ENCODE data around the gene NDUFV3. TPM values are rescaled to one million over a fixed set of nuclear protein-coding genes. Genes with fewer than 3 reads are reported as not detected.
A peak's percentile ranks its signal among the peaks of the same experiment; 100 is the strongest.
"Not testable (repeated sequence)": the region's sequence is repeated elsewhere in the genome, so short reads cannot be mapped to it uniquely, and the experiment has no call there.

Gene NDUFV3
- total and polyA plus RNA-seq, 2 of the 8 experiments (the other 6 are each of a cell fraction or from before 2014, with no cell fraction given), result 17.0 to 44.4 TPM

GRCh38 chr21:42933973-42934372 lies 40.9 kb downstream of the NDUFV3 start:
- Histone ChIP-seq H2BK5ac (ENCODE audit: low read depth, low read length) (0 out of 2 replicates have a peak overlapping the region, but pooled peaks have one; percentile 5), H3K4me1 (replicated peaks in 1 of 4; ENCODE audit: control insufficient read depth in 3 of 4, insufficient read depth in 4 of 4, low read length in 3 of 4) (peaks cover 0 to 25% (median 12%) of the 10 kb centered on the region in 4 experiments; a peak in 6 of 7 replicates)
- H2BK20ac ChIP-seq (ENCODE audit: low read length); H3K27ac ChIP-seq (ENCODE audit: low read depth, low read length); H2BK15ac ChIP-seq (ENCODE audit: low read length); H3K79me1 ChIP-seq (ENCODE audit: low read depth, low read length); H3K36me3 ChIP-seq (ENCODE audit: control insufficient read depth in 2 of 4, insufficient read depth in 4 of 4, low read length in 3 of 4); DNase-seq (ENCODE audit: low read depth in 1 of 2, low spot score in 2 of 2); H3K27me3 ChIP-seq (replicated peaks in 1 of 4; ENCODE audit: control insufficient read depth in 3 of 4, extremely low read depth in 1 of 4, insufficient read depth in 3 of 4, low read length in 3 of 4); H3K14ac ChIP-seq (ENCODE audit: insufficient read length); H3K9me3 ChIP-seq (ENCODE audit: insufficient read depth in 2 of 2, low read depth in 1 of 2, low read length in 1 of 2); H3K4me3 ChIP-seq (ENCODE audit: extremely low read depth in 1 of 4, insufficient read depth in 2 of 4, low read depth in 3 of 4, low read length in 4 of 4); H3K18ac ChIP-seq (ENCODE audit: extremely low read depth, low read length); FAIRE-seq; H3K4me2 ChIP-seq (ENCODE audit: insufficient read depth in 1 of 2, low read depth in 2 of 2, low read length in 2 of 2); H3K4ac ChIP-seq (replicated peaks; ENCODE audit: insufficient read length, low read depth, low read length); H2AK5ac ChIP-seq (ENCODE audit: low read depth, low read length); H4K91ac ChIP-seq (replicated peaks; ENCODE audit: insufficient read length, low read length); H3K56ac ChIP-seq (replicated peaks; ENCODE audit: insufficient read length, low read depth, low read length); H4K8ac ChIP-seq (ENCODE audit: extremely low read depth, insufficient read depth, low read length); H4K20me1 ChIP-seq (replicated peaks in 1 of 2; ENCODE audit: control insufficient read depth in 1 of 2, insufficient read depth in 2 of 2, low read length in 2 of 2); H4K5ac ChIP-seq (ENCODE audit: insufficient read length, low read depth, low read length); H2AFZ ChIP-seq (ENCODE audit: low read length); H2BK120ac ChIP-seq (replicated peaks; ENCODE audit: low read depth, low read length); H3K79me2 ChIP-seq (ENCODE audit: control insufficient read depth in 1 of 2, insufficient read depth in 2 of 2, low read length in 2 of 2); H3K9ac ChIP-seq (replicated peaks in 1 of 4; ENCODE audit: extremely low read depth in 1 of 4, low read depth in 3 of 4, low read length in 3 of 4); H2BK12ac ChIP-seq (ENCODE audit: low read depth, low read length); H3K23ac ChIP-seq (ENCODE audit: insufficient read length); H3K23me2 ChIP-seq (ENCODE audit: low read depth, low read length): not testable (repeated sequence)
- 93% methylated on average over 12 of the region's 12 CpGs; no CpG with 5 or more reads in 1 of the 2 experiments for WGBS, 2 experiments (ENCODE audit: extremely low coverage in 1 of 2, insufficient coverage in 1 of 2, insufficient read length in 1 of 2, insufficient replicate concordance in 2 of 2, low coverage in 1 of 2, low lambda C conversion rate in 2 of 2, missing lambda C conversion rate in 1 of 2)
- POLR2A ChIA-PET (ENCODE audit: partially characterized antibody), result interaction anchor here (0.7 to 2.2 kb wide), 6 partner anchors 9 to 51 kb away, joined by 3 to 5 read pairs (median 3); no protein-coding TSS in a partner anchor
- CTCF ChIA-PET (ENCODE audit: partially characterized antibody), result interaction anchor here (0.6 to 0.7 kb wide), 3 partner anchors 8 to 70 kb away, joined by 3 read pairs; no protein-coding TSS in a partner anchor

GRCh38 chr21:42936360-42936759 lies 43.3 kb downstream of the NDUFV3 start:
- not testable (repeated sequence) for H3K23me2 ChIP-seq (ENCODE audit: low read depth, low read length); H3K79me2 ChIP-seq (ENCODE audit: control insufficient read depth in 1 of 2, insufficient read depth in 2 of 2, low read length in 2 of 2); FAIRE-seq; H2AFZ ChIP-seq (ENCODE audit: low read length); H3K9ac ChIP-seq (replicated peaks in 1 of 4; ENCODE audit: extremely low read depth in 1 of 4, low read depth in 3 of 4, low read length in 3 of 4); H3K79me1 ChIP-seq (ENCODE audit: low read depth, low read length); H2BK15ac ChIP-seq (ENCODE audit: low read length); H4K91ac ChIP-seq (replicated peaks; ENCODE audit: insufficient read length, low read length); H4K20me1 ChIP-seq (replicated peaks in 1 of 2; ENCODE audit: control insufficient read depth in 1 of 2, insufficient read depth in 2 of 2, low read length in 2 of 2); H3K4me3 ChIP-seq (ENCODE audit: extremely low read depth in 1 of 4, insufficient read depth in 2 of 4, low read depth in 3 of 4, low read length in 4 of 4); H3K4me2 ChIP-seq (ENCODE audit: insufficient read depth in 1 of 2, low read depth in 2 of 2, low read length in 2 of 2); H3K36me3 ChIP-seq (ENCODE audit: control insufficient read depth in 2 of 4, insufficient read depth in 4 of 4, low read length in 3 of 4); H4K5ac ChIP-seq (ENCODE audit: insufficient read length, low read depth, low read length); H3K9me3 ChIP-seq (ENCODE audit: insufficient read depth in 2 of 2, low read depth in 1 of 2, low read length in 1 of 2); H3K27me3 ChIP-seq (replicated peaks in 1 of 4; ENCODE audit: control insufficient read depth in 3 of 4, extremely low read depth in 1 of 4, insufficient read depth in 3 of 4, low read length in 3 of 4); H2BK120ac ChIP-seq (replicated peaks; ENCODE audit: low read depth, low read length); DNase-seq (ENCODE audit: low read depth in 1 of 2, low spot score in 2 of 2); H3K4ac ChIP-seq (replicated peaks; ENCODE audit: insufficient read length, low read depth, low read length); H4K8ac ChIP-seq (ENCODE audit: extremely low read depth, insufficient read depth, low read length); H3K14ac ChIP-seq (ENCODE audit: insufficient read length); H3K23ac ChIP-seq (ENCODE audit: insufficient read length); H3K56ac ChIP-seq (replicated peaks; ENCODE audit: insufficient read length, low read depth, low read length); H2AK5ac ChIP-seq (ENCODE audit: low read depth, low read length)
- 89% methylated on average over 5 of the region's 5 CpGs; no CpG with 5 or more reads in 1 of the 2 experiments for WGBS, 2 experiments (ENCODE audit: extremely low coverage in 1 of 2, insufficient coverage in 1 of 2, insufficient read length in 1 of 2, insufficient replicate concordance in 2 of 2, low coverage in 1 of 2, low lambda C conversion rate in 2 of 2, missing lambda C conversion rate in 1 of 2)
- H2BK5ac ChIP-seq (ENCODE audit: low read depth, low read length), result peak overlapping the region; percentile 62; the same call in 1 of the 2 replicates
- peak overlapping the region; percentile 71; the same call in 1 of the 2 replicates for H3K18ac ChIP-seq (ENCODE audit: extremely low read depth, low read length)
- peak overlapping the region; percentile 2; the same call in 1 of the 2 replicates for H2BK20ac ChIP-seq (ENCODE audit: low read length)
- 0 out of 2 replicates have a peak overlapping the region, but pooled peaks have one; percentile 81 for H2BK12ac ChIP-seq (ENCODE audit: low read depth, low read length)
- POLR2A ChIA-PET (ENCODE audit: partially characterized antibody), result interaction anchor here (0.8 to 3.6 kb wide), 6 partner anchors 9 to 61 kb away, joined by 3 to 10 read pairs (median 4); partner anchors contain the start of gene ERVH48-1
- CTCF ChIA-PET (ENCODE audit: partially characterized antibody), result interaction anchor here (3.2 kb wide), 1 partner anchor 8 kb away, joined by 10 read pairs; no protein-coding TSS in a partner anchor
- H3K4me1 ChIP-seq (replicated peaks in 1 of 4; ENCODE audit: control insufficient read depth in 3 of 4, insufficient read depth in 4 of 4, low read length in 3 of 4), result peaks cover 0 to 25% (median 12%) of the 10 kb centered on the region in 4 experiments; a peak in 6 of 7 replicates
- H3K27ac ChIP-seq (ENCODE audit: low read depth, low read length), result 0 out of 2 replicates have a peak overlapping the region, but pooled peaks have one; percentile 56

Measured in H1 (cell line).